GM19023 (cell line): ENCODE results near the gene KRTAP5-6.
"Not testable (repeated sequence)": the region's sequence is repeated elsewhere in the genome, so short reads cannot be mapped to it uniquely, and the experiment has no call there.

ENCODE experiments used
- ATAC-seq: cut with Tn5 transposase; IDR thresholded peaks from one replicate; pipeline ENCODE4 v1.9.1; 2021; ENCODE audit warnings: mild to moderate bottlenecking, moderate library complexity; ENCODE audit not compliant: unreplicated experiment

Gene KRTAP5-6

GRCh38 chr11:1683216-1683615 is 13.8 kb upstream of the KRTAP5-6 start:
- ATAC-seq: not testable (repeated sequence)

GRCh38 chr11:1683904-1684572 is 13.0 kb upstream of the KRTAP5-6 start:
- not testable (repeated sequence) for ATAC-seq

GRCh38 chr11:1684886-1685874 is 11.8 kb upstream of the KRTAP5-6 start:
- not testable (repeated sequence) for ATAC-seq

- ATAC-seq: not testable (repeated sequence)
These were observed 10.8 kb upstream of the KRTAP5-6 start for GRCh38 chr11:1686220-1686619.

- not testable (repeated sequence) for ATAC-seq
These were observed 8.6 kb upstream of the KRTAP5-6 start for GRCh38 chr11:1688336-1688947.

- not testable (repeated sequence) for ATAC-seq
These were observed 7.5 kb upstream of the KRTAP5-6 start for GRCh38 chr11:1689250-1690166.

GRCh38 chr11:1690167-1691025 is 6.6 kb upstream of the KRTAP5-6 start:
- no peak for ATAC-seq

GRCh38 chr11:1691026-1691877 is 5.7 kb upstream of the KRTAP5-6 start:
- ATAC-seq: no peak

- no peak for ATAC-seq
These were observed 4.9 kb upstream of the KRTAP5-6 start for GRCh38 chr11:1691878-1692707.

- no peak for ATAC-seq
These were observed 4.2 kb upstream of the KRTAP5-6 start for GRCh38 chr11:1692708-1693326.

GRCh38 chr11:1693327-1694063 is 3.5 kb upstream of the KRTAP5-6 start:
- no peak for ATAC-seq

- ATAC-seq: peak; percentile 76
These were observed 2.7 kb upstream of the KRTAP5-6 start for GRCh38 chr11:1694064-1694845.

GRCh38 chr11:1694846-1695547 is 2.0 kb upstream of the KRTAP5-6 start:
- no peak for ATAC-seq

GRCh38 chr11:1695548-1696108 is 1.4 kb upstream of the KRTAP5-6 start:
- no peak for ATAC-seq

GRCh38 chr11:1699771-1700170 is 2.8 kb downstream of the KRTAP5-6 start:
- no peak for ATAC-seq
